HG03442 (cell line): ENCODE data around the gene TCF19.
A peak's percentile ranks its signal among the peaks of the same experiment; 100 is the strongest.
"Not testable (repeated sequence)": the region's sequence is repeated elsewhere in the genome, so short reads cannot be mapped to it uniquely, and the experiment has no call there.

Experiments
- ATAC-seq: cut with Tn5 transposase; IDR thresholded peaks from one replicate; pipeline ENCODE4 v1.9.1; 2021; ENCODE audit warnings: mild to moderate bottlenecking, moderate library complexity; ENCODE audit not compliant: unreplicated experiment

TCF19 gene

DNA sequence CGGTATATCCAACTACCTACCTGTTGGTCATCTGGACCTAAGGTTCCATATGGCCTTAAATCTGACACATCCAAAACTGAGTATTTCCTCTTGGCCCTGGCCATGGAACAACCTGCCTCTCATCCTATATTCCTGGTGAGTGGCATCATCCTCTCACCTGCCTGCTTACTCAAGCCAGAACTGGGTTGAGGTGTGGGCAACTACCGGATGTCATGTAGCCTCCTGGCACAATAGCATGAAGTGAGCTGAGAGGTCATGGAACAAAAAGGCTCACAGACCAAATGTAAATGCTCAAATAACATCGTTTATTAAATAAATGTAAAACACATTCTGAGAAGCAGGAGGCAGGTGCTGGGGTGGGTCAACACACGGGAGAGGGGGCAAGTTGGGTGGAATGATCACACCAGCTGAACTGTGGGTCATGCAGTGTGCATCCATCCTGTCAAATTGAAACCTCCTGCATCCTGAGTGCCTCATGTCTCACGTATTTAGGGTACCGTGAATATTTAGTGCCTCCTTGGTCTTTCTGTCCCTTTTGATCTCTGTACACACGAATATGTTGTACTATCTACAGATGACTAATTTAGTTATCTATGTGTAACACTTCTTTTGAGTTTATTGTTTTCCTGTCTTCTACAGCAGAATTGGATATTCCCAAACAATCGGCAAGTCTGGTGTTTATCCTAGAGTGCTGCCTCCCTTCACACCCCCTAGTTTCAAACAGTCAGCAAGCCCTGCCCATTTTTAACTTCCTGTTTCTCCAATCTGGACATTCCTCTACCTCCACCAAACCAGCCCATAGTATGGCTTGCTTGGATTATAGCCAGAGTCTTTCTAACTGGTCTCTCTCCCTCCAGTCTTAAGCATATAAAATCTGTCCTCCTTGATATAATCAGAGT, 20.0 kb downstream of the TCF19 start:
- ATAC-seq, result no peak

DNA sequence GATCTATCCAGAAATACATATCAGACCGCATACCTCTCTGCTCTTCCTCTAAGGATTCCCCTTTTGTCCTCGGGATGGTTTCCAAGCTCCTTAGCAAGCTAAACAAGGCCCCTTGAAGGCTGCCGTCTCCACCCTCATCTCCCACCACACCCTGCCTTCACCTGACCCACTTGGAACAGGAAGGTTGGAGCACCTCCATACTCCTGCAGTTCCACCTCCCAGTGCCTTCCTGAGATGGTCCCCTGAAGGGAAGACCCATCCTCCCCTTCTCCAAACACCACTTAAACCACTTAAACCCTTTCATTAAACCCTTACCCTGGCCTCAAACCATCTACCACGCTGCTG, 20.6 kb downstream of the TCF19 start:
- ATAC-seq, result no peak

DNA sequence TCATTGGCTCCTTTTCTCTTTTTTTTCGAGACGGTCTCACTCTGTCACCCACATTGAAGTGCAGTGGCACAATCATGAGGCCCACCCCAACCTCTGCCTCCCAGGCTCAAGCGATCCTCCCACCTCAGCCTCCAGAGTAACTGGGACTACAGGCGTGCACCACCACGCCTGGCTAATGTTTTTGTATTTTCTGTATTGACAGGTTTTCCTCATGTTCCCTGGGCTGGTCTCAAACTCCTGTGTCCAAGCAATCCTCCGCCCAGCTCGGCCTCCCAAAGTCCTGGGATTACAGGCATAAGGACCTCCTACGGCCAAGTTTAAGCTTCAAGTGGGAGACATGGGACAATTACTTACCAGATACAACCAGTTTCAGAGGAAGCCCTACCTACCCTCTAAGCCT, 21.5 kb downstream of the TCF19 start:
- ATAC-seq, result no peak

DNA sequence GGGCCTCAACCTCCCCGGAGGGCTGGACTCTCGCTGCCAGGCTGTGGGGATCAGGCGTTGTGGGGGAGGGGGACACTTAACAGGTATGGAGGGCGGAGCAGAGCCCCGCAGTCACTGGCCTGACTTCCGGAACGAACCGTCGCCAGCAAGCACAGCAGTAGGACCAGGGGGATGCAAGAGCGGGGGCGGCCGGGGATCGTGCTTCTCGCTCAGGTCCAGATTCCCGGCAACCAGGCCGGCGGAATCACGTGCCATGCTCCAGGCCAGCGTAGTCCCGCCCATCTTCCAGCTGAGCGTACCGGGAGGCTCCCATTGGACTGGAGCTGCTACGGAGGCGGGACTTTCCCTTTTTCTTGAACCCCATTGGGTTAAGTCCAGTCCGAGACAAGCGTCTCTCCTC, 22.1 kb downstream of the TCF19 start:
- ATAC-seq, result no peak

DNA sequence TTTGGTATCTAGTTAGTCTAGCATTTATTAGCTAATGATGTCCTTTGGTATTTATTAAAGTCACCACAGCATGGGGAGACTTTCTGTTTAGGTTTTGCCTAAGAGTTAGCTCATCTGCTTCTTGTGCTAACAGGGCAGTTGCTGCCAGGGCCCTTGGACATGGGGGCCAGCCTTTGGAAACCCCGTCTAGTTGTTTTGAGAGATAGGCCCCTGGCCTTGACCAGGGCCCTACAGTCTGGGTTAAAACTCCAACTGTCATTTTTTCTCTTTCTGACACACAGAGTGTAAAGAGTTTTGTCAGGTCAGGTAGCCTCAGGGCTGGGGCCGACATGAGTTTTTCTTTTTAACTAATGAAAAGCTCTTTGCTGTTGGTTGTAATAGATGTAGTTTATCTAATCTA, 24.9 kb downstream of the TCF19 start:
- not testable (repeated sequence) for ATAC-seq

DNA sequence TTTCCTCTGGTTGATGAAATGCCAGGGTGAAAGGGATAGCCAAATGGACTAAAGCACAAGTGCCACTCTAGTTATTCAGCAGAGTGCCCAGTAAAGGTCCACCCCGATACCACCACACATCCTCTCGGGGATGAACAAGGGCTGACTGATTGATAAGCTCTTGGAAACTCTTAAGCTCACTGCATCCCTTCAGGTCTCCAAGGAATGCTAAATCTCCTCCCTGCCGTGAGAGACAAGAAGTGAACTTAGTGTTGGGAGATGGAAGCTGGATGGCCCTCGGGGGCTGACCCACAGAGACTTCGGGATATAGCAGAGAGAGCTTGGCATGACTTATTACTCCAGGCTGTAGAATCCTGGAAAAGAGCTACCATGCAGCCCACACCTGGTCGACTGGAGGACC, 25.5 kb downstream of the TCF19 start:
- not testable (repeated sequence) for ATAC-seq

- not testable (repeated sequence) for ATAC-seq
Observed at GRCh38 chr6:31185695-31186051, 27.3 kb downstream of the TCF19 start.

DNA sequence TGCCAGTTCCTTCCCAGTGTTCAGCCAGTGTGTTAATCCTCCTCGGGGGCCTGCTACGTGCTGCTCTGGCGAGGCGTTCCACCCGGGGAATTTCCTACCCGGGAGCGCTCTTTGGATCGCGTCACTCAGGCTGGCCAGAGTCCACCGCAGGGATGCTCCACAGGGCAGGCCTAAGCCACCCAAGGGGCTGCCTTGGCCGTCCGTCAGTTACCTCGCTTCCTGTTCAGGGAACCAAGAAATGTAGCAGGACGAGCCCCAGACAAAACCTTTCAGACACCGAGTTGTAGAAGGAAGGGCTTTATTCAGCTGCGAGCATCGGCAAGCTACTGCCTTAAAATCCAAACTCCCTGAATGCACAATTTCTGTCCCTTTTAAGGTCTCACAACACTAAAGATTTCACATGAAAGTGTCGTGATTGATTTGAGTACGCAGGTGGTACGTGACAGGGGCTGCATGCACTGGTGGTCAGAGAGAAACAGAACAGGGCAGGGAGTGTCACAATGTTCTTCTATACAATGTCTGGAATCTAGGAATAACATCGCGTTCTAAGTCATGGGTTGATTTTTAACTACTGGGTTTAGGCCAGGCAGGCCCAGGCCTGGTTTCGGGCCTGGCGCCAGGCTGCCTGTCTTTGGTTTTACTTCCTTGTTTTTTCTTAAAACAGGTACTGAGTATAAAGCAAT, 27.8 kb downstream of the TCF19 start:
- ATAC-seq, result no peak

- no peak for ATAC-seq
Observed at GRCh38 chr6:31187780-31188194, 29.4 kb downstream of the TCF19 start.

DNA sequence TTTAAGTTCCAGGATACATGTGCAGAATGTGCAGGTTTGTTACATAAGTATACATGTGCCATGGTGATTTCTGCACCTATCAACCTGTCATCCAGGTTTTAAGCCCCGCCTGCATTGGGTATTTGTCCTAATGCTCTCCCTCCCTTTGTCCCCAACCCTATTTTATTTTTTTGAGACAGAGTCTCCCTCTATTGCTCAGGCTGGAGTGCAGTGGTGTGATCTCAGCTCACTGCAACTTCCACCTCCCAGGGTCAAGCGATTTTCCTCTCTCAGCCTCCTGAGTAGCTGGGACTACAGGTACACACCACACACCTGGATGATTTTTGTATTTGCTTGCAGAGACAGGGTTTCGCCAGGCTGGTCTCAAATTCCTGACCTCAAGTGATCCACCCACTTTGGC, 30.8 kb downstream of the TCF19 start:
- ATAC-seq, result not testable (repeated sequence)

DNA sequence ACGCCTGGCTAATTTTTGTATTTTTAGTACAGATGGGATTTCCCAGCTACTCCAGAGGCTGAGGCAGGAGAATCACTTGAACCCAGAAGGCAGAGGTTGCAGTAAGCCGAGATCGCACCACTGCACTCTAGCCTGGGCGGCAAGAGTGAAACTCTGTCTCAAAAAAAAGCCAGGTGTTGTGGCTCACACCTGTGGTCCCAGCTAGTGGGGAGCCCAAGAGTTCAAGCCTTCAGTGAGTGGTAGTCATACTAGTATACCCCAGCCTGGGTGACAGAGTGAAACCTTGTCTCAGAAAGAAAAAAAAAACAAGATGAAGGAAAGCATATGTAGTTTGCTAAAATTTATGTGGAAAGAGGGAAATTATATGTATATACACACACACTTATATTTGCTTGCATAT, 32.1 kb downstream of the TCF19 start:
- ATAC-seq, result no peak

GRCh38 chr6:31192431-31193105, 34.2 kb downstream of the TCF19 start:
- not testable (repeated sequence) for ATAC-seq

- no peak for ATAC-seq
Observed at GRCh38 chr6:31193206-31193605, 34.8 kb downstream of the TCF19 start.

GRCh38 chr6:31194061-31194834, 35.9 kb downstream of the TCF19 start:
- ATAC-seq, result no peak

DNA sequence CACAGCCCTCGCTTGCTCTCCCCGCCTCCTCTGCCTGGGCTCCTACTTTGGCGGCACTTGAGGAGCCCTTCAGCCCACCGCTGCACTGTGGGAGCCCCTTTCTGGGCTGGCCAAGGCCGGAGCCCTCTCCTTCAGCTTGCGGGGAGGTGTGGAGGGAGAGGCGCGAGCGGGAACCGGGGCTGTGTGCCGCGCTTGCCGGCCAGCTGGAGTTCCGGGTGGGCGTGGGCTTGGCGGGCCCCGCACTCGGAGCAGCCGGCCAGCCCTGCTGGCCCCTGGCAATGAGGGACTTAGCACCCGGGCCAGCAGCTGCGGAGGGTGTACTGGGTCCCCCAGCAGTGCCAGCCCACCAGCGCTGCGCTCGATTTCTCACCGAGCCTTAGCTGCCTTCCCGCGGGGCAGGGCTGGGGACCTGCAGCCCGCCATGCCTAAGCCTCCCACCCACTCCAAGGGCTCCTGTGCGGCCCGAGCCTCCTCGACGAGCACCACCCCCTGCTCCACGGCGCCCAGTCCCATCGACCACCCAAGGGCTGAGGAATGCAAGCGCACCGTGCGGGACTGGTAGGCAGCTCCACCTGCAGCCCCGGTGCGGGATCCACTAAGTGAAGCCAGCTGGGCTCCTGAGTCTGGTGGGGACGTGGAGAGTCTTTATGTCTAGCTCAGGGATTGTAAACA, 37.1 kb downstream of the TCF19 start:
- not testable (repeated sequence) for ATAC-seq

DNA sequence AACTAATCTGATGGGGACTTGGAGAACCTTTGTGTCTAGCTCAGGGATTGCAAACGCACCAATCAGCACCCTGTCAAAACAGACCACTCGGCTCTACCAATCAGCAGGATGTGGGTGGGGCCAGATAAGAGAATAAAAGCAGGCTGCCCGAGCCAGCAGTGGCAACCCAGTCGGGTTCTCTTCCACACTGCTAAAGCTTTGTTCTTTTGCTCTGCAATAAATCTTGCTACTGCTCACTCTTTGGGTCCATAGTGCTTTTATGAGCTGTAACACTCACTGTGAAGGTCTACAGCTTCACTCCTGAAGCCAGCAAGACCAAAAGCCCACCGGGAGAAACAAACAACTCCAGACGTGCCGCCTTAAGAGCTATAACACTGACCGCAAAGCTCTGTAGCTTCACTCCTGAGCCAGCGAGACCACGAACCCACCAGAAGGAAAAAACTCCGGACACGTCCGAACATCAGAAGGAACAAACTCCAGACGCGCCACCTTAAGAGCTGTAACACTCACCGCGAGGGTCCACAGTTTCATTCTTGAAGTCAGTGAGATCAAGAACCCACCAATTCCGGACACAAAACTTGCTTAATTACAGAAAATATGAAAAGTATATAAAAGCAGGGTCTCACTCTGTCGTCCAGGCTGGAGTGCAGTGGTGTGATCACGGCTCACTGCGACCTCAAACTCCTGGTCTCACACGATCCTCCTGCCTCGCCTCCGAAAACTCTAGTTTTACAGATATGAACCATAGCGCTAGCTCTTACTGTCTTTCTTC, 38.0 kb downstream of the TCF19 start:
- not testable (repeated sequence) for ATAC-seq

- peak; percentile 71 for ATAC-seq
Observed at GRCh38 chr6:31197559-31198305, 39.3 kb downstream of the TCF19 start.

- not testable (repeated sequence) for ATAC-seq
Observed at GRCh38 chr6:31199105-31199452, 40.7 kb downstream of the TCF19 start.
